DOHH2 (cell line): ENCODE measurements around the gene LSMEM2.

Source experiments
- EZH2phosphoT487 ChIP-seq: fragments of 200-600 bp; sonication (generic); IDR thresholded peaks from 2 replicates; pipeline ENCODE4 v1.6.1; 2017; ENCODE audit warnings: borderline replicate concordance, mild to moderate bottlenecking, antibody characterized with exemption, low read length, moderate library complexity, mixed read lengths
- TF ChIP-seq, protein P1 (sequence below): fragments of 200-600 bp; sonication (generic); IDR thresholded peaks from one replicate; pipeline ENCODE4 v1.5.1; 2014; ENCODE audit warnings: antibody characterized with exemption, mild to moderate bottlenecking, low read depth, low read length; ENCODE audit not compliant: poor library complexity, severe bottlenecking

DNA sequence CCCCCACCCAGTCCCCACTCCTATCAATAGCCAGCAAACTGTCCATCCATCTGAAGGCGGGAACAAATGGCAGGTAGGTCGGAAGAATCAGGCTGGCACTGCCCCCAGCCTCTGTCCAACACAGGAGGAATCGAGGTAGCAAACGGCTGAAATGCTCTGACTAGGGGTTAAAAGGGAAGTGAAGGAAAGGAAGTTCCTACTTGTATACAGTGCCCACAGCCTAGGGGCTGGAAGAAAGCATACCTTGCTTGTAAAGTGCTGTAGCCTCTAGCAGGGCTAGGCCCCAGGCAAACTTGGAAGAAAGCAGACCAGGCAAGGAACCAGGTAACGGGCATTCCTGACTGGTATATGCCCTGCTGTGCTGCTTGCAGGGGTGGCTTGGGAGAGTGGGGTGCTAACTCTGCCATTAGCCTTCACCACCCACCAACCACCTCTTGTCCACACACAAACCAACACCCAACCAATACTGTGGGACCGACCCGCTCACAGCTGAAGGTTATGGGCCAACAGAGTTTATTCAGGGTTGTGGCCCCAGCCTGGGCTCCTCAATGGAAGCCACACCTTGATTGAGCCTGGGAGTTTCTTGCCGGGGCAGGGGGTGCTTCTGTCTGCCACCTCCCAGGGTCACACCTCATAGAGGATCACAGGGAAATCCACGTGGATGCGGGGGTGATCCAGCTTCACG is 46.8 kb downstream of the LSMEM2 start:
- TF ChIP-seq, protein P1, sequence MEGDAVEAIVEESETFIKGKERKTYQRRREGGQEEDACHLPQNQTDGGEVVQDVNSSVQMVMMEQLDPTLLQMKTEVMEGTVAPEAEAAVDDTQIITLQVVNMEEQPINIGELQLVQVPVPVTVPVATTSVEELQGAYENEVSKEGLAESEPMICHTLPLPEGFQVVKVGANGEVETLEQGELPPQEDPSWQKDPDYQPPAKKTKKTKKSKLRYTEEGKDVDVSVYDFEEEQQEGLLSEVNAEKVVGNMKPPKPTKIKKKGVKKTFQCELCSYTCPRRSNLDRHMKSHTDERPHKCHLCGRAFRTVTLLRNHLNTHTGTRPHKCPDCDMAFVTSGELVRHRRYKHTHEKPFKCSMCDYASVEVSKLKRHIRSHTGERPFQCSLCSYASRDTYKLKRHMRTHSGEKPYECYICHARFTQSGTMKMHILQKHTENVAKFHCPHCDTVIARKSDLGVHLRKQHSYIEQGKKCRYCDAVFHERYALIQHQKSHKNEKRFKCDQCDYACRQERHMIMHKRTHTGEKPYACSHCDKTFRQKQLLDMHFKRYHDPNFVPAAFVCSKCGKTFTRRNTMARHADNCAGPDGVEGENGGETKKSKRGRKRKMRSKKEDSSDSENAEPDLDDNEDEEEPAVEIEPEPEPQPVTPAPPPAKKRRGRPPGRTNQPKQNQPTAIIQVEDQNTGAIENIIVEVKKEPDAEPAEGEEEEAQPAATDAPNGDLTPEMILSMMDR: no peak
- no peak for TF ChIP-seq EZH2phosphoT487
